ENCODE results near the gene PBX1.

- no peak for TF ChIP-seq CTCF (IDR thresholded peaks at IDR 0.05)
- no peak for TF ChIP-seq POLR2A (IDR thresholded peaks at IDR 0.05)
Observed at GRCh38 chr1:164728719-164729118, 169.7 kb downstream of the PBX1 start.

All from sigmoid colon (tissue), 3 donors.